Prostate gland (tissue), 2 donors: ENCODE data around the gene MND1.

Source experiments
- POLR2A ChIP-seq: fragments of 450-650 bp; IDR thresholded peaks from one replicate; pipeline ENCODE4 v1.6.1; 2016; ENCODE audit warnings: antibody characterized with exemption, mild to moderate bottlenecking
- POLR2AphosphoS5 ChIP-seq: sonication (generic); formaldehyde crosslinking; IDR thresholded peaks from one replicate; pipeline ENCODE4 v1.6.1; 2017; ENCODE audit warnings: antibody characterized with exemption
- TF ChIP-seq, protein P1 (sequence below), 4 experiments: fragments of 200-600 bp in 2 of 4; fragments of 450-650 bp in 2 of 4; sonication (generic) in 2 of 4; IDR thresholded peaks; 1 replicate in 3 of 4; 2 replicates in 1 of 4; pipeline ENCODE4 v1.5.1; 2016 to 2019; ENCODE audit warnings: antibody characterized with exemption in 4 of 4, mild to moderate bottlenecking in 2 of 4, moderate library complexity in 2 of 4

GRCh38 chr4:153403726-153404125, 59.2 kb downstream of the MND1 start:
- TF ChIP-seq, protein P1, sequence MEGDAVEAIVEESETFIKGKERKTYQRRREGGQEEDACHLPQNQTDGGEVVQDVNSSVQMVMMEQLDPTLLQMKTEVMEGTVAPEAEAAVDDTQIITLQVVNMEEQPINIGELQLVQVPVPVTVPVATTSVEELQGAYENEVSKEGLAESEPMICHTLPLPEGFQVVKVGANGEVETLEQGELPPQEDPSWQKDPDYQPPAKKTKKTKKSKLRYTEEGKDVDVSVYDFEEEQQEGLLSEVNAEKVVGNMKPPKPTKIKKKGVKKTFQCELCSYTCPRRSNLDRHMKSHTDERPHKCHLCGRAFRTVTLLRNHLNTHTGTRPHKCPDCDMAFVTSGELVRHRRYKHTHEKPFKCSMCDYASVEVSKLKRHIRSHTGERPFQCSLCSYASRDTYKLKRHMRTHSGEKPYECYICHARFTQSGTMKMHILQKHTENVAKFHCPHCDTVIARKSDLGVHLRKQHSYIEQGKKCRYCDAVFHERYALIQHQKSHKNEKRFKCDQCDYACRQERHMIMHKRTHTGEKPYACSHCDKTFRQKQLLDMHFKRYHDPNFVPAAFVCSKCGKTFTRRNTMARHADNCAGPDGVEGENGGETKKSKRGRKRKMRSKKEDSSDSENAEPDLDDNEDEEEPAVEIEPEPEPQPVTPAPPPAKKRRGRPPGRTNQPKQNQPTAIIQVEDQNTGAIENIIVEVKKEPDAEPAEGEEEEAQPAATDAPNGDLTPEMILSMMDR (IDR thresholded peaks at IDR 0.05), result no peak
- TF ChIP-seq POLR2AphosphoS5 (no peak), POLR2A (no peak)
